ENCODE data around the gene LAT.

LAT gene

GRCh38 chr16:28950648-28951409 lies 34.0 kb upstream of the LAT start, which contains the start of gene NFATC2IP:
Gene NFATC2IP (plus strand): TSS chr16:28950937. CDS start chr16:28951012, 75 bp downstream.
- Histone ChIP-seq H3K27ac (ENCODE audit: poor library complexity, severe bottlenecking) (peak within 1 kb of the TSS; percentile 48), H3K27me3 (ENCODE audit: insufficient read depth, poor library complexity, severe bottlenecking) (no peaks in the 10 kb centered on the region), H3K4me3 (ENCODE audit: severe bottlenecking) (peak within 1 kb of the TSS; percentile 83), H3K36me3 (ENCODE audit: low read depth) (peaks cover 37% of the 10 kb centered on the region), H3K9me3 (ENCODE audit: severe bottlenecking) (no peaks in the 10 kb centered on the region), H3K4me1 (ENCODE audit: insufficient read depth, poor library complexity, severe bottlenecking) (no peaks in the 10 kb centered on the region)
- DNase-seq (ENCODE audit: low spot score) = peak; percentile 100
- ATAC-seq (ENCODE audit: low read depth) = peak; percentile 97
- no peak for TF ChIP-seq CTCF (IDR thresholded peaks at IDR 0.05; ENCODE audit: poor library complexity, severe bottlenecking)

DNA sequence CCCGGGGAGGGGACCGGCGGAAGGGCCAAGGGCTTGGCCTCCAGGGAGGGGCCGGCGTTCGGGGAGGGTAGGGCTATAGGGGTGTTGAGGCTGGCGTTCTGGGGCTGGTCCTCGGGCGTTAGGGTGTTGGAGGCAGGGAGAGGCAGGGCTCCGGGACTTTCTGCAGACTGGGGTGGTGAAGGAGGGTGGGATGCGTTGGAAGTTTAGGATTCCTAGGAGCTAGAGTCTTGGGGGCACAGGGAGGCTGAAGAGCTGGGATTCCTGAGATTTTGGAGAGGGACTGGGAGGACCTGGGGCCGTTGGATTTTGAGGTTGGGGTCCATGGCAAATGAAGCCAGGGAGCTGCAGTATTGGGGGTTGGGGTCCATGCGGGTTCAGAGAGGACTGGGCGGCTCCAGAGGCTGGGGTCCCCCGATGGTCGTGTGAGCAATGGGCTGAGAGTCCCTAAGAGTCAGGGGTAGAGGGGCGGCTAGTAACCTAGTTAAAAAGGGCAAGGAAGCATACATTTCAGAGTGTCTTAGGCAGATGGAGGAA lies 33.4 kb upstream of the LAT start:
- 0 out of 3 replicates have a peak, but pooled peaks have one; percentile 22 for ATAC-seq (ENCODE audit: low read depth)

DNA sequence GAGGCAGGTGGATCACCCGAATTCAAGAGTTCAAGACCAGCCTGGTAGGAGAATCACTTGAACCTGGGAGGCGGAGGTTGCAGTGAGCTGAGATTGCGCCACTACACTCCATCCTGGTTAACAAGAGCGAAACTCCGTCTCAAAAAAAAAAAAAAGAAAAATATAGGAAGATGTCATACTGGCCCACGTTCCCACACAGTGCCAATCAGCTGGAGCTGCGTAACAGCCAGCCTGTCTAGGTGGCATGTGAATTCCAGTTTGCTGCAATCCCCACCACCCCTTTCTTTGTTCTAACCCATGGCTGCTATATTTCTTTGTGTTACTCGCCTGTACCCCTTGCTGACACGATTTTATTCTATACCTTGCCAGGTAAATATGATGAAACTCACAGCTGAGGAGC lies 26.6 kb upstream of the LAT start:
- no peak for ATAC-seq (ENCODE audit: low read depth)

More for the DNA sequence above, 33.4 kb upstream of the LAT start:
- Histone ChIP-seq H3K36me3 (ENCODE audit: low read depth) (peaks cover 44% of the 10 kb centered on the region), H3K27ac (ENCODE audit: poor library complexity, severe bottlenecking) (peak overlapping the region; percentile 48), H3K9me3 (ENCODE audit: severe bottlenecking) (no peaks in the 10 kb centered on the region), H3K4me3 (ENCODE audit: severe bottlenecking) (peak overlapping the region; percentile 83), H3K4me1 (ENCODE audit: insufficient read depth, poor library complexity, severe bottlenecking) (no peaks in the 10 kb centered on the region), H3K27me3 (ENCODE audit: insufficient read depth, poor library complexity, severe bottlenecking) (no peaks in the 10 kb centered on the region)
- TF ChIP-seq CTCF (IDR thresholded peaks at IDR 0.05; ENCODE audit: poor library complexity, severe bottlenecking) = no peak
- DNase-seq (ENCODE audit: low spot score) = no peak

DNA sequence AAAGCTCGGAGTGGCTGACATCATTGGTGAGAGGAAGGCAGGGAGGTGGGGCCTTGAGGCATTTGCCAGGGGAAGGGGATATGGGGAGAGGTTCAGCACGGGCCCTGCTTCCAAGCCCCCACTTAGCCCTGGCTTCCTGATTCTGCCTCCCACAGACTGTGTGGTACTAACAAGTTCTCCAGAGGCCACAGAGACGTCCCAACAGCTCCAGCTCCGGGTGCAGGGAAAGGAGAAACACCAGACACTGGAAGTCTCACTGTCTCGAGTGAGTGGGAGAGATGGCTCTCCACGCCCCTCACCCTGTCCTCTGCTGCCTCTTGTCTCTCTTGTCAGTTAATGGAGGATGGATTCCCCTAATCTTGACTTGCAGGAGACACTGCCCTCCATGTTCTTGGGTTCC lies 26.0 kb upstream of the LAT start:
- Histone ChIP-seq H3K4me1 (ENCODE audit: insufficient read depth, poor library complexity, severe bottlenecking) (no peaks in the 10 kb centered on the region), H3K9me3 (ENCODE audit: severe bottlenecking) (no peaks in the 10 kb centered on the region), H3K4me3 (ENCODE audit: severe bottlenecking) (no peak overlapping the region), H3K27me3 (ENCODE audit: insufficient read depth, poor library complexity, severe bottlenecking) (no peaks in the 10 kb centered on the region), H3K36me3 (ENCODE audit: low read depth) (peaks cover 91% of the 10 kb centered on the region), H3K27ac (ENCODE audit: poor library complexity, severe bottlenecking) (no peak overlapping the region)
- DNase-seq (ENCODE audit: low spot score) (no peak), ATAC-seq (ENCODE audit: low read depth) (no peak)
- no peak for TF ChIP-seq CTCF (IDR thresholded peaks at IDR 0.05; ENCODE audit: poor library complexity, severe bottlenecking)

More for the DNA sequence above, 26.6 kb upstream of the LAT start:
- H3K27ac ChIP-seq (ENCODE audit: poor library complexity, severe bottlenecking) = no peak overlapping the region
- no peaks in the 10 kb centered on the region for H3K9me3 ChIP-seq (ENCODE audit: severe bottlenecking)
- no peak for TF ChIP-seq CTCF (IDR thresholded peaks at IDR 0.05; ENCODE audit: poor library complexity, severe bottlenecking)
- no peak for DNase-seq (ENCODE audit: low spot score)
- no peaks in the 10 kb centered on the region for H3K27me3 ChIP-seq (ENCODE audit: insufficient read depth, poor library complexity, severe bottlenecking)
- no peak overlapping the region for H3K4me3 ChIP-seq (ENCODE audit: severe bottlenecking)
- peaks cover 91% of the 10 kb centered on the region for H3K36me3 ChIP-seq (ENCODE audit: low read depth)
- no peaks in the 10 kb centered on the region for H3K4me1 ChIP-seq (ENCODE audit: insufficient read depth, poor library complexity, severe bottlenecking)

DNA sequence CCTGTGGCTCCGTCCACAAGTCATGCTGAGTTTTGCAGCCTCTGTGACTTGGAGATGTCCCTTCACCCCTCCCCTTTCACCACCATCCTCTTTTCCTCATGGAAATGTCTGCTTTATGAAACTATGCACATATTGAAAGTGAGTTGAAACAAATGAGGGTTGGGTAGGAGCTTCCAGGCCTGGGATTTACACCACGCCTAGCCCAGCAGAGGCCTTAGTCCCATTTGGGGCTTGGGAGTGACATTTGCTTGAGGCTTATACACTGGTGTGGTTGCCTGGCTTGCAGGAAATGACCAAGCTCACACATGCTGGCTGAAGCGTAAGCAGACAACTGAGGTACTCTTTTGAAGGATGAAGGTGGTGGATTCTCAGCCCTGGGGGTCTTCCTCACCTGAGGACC lies 20.8 kb upstream of the LAT start:
- no peaks in the 10 kb centered on the region for H3K4me1 ChIP-seq (ENCODE audit: insufficient read depth, poor library complexity, severe bottlenecking)
- peaks cover 58% of the 10 kb centered on the region for H3K36me3 ChIP-seq (ENCODE audit: low read depth)
- no peak overlapping the region for H3K27ac ChIP-seq (ENCODE audit: poor library complexity, severe bottlenecking)
- no peak for ATAC-seq (ENCODE audit: low read depth)
- TF ChIP-seq CTCF (IDR thresholded peaks at IDR 0.05; ENCODE audit: poor library complexity, severe bottlenecking) = no peak
- no peak overlapping the region for H3K4me3 ChIP-seq (ENCODE audit: severe bottlenecking)
- H3K27me3 ChIP-seq (ENCODE audit: insufficient read depth, poor library complexity, severe bottlenecking) = no peaks in the 10 kb centered on the region
- no peak for DNase-seq (ENCODE audit: low spot score)
- H3K9me3 ChIP-seq (ENCODE audit: severe bottlenecking) = no peaks in the 10 kb centered on the region
